GM18858 (cell line): ENCODE results near the gene SLC5A10.
"Not testable (repeated sequence)": the region's sequence is repeated elsewhere in the genome, so short reads cannot be mapped to it uniquely, and the experiment has no call there.

Source experiments
- ATAC-seq: cut with Tn5 transposase; IDR thresholded peaks from one replicate; pipeline ENCODE4 v1.9.1; 2021; ENCODE audit not compliant: unreplicated experiment

The SLC5A10 gene

DNA sequence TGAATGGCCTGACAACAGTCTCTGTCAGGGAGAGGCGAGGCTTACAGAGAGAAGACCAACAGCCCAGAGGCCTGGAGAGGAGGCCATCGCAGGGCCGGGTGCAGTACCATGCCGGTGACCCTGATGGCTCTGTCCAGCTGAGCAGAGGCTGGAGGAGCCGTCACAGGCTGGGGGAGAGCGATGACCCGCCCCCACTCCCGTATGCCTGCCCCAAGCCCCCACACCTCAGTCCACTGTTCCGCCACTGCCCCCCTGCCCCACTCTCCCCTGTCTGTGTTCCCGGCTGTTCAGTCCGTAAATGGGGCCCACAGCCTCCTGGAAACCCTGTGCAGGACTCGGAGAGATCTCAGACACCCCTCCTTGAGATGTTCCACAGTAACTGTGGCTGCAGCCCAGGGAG, 65.4 kb downstream of the SLC5A10 start:
- ATAC-seq: no peak

DNA sequence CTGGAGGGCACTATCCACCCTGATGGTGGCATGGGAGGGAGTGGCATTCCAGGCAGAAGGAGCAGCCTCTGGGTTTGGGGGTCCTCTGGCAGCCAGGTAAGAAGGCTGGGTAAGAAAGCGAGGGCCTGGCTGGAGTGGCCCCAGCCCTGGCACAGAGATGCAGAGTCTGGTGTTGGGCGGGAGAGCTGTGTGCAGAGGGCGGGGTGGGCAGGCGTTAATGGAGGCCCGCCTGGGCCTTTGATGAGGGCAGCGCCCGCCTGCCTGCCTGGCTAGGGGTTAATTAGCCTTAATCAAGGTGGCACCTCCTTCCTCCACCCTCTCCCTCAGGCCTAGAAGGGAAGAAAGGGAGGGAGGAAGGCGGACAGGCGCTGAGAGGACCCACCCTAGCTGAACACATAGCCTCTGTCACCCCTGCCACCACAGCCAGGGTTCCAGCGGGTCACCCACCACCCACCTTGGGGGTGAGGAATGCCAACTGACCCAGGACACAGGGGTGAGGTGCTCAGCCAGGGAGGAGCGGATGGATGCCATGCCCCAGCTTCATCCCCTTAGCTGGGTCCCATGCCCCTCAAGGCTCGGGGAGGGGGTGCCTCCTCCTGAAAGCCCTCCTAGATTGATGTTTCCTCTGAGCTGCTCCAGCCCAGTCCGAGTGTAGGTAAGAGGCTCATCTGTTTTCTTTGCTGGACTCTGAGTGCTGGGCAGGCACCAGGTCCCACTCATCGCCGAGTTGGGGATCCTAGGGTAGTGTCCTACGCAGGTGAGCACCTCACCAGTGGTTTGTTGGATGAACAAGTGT, 66.0 kb downstream of the SLC5A10 start:
- no peak for ATAC-seq

DNA sequence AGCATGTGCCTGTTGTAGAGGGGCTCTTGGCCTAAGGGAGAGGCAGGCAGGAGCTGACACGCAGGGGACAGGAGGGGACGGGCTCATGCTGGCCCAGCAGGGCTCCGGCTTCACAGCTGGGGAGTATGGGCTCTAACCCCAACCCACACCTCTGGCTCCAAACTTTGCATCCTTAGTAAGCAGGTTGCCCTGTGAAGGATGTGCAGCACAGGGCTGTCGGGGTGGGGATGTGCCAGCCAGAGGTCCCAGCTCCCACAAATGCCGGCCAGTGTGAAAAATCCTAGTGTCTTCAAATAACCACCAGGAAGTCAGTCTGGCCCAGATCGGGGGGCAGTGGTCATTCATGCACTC, 66.6 kb downstream of the SLC5A10 start:
- no peak for ATAC-seq

GRCh38 chr17:19019041-19019941, 67.3 kb downstream of the SLC5A10 start:
- ATAC-seq: no peak

DNA sequence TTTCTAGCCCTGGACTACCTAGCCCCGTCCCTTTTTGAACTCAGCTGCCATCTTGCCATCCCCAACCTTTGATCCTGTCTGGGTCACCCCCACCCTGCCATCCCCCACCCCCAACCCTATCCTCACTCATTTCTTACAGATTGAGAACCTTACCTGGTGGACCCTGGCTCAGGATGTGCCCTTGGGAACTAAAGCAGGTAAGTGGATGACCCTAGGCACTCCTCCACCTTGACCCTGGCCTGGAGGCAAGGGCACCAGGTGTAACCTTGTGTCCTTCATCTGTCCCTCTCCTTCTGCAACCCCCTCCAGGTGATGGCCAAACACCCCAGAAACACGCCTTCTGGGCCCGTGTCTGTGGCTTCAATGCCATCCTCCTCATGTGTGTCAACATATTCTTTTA, 68.1 kb downstream of the SLC5A10 start:
- no peak for ATAC-seq

DNA sequence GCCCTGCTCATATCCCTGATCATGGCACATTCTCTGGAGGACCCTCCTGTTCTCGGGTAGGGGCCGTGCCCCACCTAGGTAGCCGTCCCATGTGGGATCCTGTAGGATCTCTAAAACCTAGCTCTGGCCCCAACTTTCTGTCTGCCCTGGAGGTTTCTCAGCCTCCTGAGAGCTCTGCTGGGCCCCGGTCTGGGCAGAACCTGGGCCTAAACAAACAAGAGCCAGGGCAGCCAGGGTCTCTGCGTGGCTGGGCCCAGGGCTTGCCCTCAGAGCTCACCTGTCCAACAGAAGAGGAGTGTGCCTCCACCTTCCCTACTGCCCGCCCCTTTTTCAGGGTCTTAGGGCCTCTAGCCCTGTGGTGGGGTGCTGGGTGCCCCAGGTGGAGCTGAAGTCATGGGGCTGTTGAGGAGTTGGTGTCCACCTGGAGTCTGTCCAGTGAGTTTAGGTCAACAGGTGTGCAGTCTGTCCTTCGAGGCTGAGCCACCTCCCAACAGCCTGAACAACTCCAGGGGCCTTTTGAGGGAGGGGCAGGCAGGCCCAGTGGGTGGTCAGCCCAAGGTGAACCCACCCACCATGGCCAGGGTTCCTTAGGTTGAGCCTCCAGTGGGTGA, 69.2 kb downstream of the SLC5A10 start:
- ATAC-seq: not testable (repeated sequence)

DNA sequence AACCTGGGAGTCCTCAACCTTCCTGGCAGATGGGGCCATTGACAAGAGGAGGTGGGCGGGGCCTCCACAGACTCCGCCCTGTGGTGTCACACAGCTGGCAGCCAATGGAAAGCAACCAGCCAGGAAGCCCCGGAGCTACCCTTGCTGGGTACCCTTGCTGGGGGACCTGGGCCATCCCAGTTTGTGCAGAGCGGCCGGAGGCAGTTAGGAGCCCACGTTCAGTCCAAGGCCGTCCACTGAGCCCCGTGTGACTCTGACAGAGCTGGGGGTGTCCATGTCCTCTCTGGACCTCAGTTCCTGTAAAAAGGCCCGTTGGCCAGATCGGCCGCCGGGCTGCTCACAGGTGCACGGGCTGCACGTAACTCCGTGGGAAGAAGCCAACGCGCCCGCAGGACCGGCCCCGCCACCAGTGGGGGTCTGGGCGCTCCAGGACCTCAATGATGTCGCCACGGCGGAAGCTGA, 69.7 kb downstream of the SLC5A10 start:
- no peak for ATAC-seq

GRCh38 chr17:19022128-19022527, 70.2 kb downstream of the SLC5A10 start:
- no peak for ATAC-seq

DNA sequence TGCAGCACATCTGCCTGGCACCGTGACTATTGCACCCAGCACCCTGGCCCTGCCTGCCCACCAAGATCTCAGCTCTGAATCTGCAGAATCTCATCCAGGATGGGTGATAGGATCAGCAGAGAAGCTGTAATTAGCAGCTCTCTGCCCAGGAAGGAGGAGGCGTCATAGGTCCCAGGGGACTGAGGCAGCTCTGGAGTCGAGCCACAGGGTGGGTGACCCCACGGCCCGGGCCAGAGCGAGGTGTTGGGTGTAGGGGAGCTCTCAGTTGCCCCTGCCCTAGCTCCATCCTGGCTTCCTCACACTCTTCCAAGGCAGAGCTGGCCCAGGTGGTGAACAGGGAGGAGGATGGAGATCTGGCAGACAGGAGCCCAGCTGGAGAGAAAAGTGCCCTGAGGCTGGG, 70.8 kb downstream of the SLC5A10 start:
- ATAC-seq: no peak

DNA sequence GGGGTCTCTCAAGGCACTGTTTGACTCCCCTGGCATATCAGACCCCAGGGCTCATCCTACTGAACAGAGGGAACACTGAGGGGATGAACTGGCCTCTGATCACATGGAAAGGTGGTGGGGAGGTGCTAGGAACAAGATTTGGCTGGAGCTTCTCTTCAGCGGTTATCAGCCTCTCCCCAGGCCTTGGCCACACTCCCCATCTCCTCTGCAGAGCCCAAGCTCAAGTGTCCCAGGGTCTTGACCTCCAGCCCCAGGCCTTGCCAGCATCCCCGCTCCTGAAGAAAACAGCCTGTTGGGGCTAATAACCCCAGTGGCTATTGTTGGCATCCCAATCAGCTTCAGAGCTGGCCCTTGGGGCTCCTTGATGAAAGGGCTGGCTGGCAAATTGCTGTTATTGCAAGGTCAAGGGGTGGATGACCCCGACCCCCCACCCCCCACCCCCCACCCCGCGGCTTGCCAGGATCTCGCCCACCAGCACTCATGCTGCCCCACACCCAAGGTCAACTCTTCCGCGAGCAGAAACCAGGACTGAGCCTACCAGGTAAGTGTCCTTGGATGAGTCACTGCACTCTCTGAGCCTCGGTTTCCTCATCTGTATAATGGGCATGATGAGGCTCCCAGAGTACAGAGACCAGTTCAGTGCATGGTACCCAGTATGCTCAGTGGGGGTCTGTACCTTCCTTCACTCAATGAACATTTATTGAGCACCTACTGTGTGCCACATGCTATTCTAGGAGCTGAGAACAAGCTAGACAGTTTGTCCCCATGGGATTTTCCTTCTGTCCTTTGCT, 71.4 kb downstream of the SLC5A10 start:
- no peak for ATAC-seq

- no peak for ATAC-seq
These were observed 72.4 kb downstream of the SLC5A10 start for GRCh38 chr17:19024101-19025078.

GRCh38 chr17:19028671-19029070, 76.7 kb downstream of the SLC5A10 start:
- ATAC-seq: not testable (repeated sequence)

- ATAC-seq: not testable (repeated sequence)
These were observed 77.8 kb downstream of the SLC5A10 start for GRCh38 chr17:19029740-19030139.

GRCh38 chr17:19030771-19031449, 78.9 kb downstream of the SLC5A10 start:
- ATAC-seq: not testable (repeated sequence)

- not testable (repeated sequence) for ATAC-seq
These were observed 79.8 kb downstream of the SLC5A10 start for GRCh38 chr17:19031729-19032128.

DNA sequence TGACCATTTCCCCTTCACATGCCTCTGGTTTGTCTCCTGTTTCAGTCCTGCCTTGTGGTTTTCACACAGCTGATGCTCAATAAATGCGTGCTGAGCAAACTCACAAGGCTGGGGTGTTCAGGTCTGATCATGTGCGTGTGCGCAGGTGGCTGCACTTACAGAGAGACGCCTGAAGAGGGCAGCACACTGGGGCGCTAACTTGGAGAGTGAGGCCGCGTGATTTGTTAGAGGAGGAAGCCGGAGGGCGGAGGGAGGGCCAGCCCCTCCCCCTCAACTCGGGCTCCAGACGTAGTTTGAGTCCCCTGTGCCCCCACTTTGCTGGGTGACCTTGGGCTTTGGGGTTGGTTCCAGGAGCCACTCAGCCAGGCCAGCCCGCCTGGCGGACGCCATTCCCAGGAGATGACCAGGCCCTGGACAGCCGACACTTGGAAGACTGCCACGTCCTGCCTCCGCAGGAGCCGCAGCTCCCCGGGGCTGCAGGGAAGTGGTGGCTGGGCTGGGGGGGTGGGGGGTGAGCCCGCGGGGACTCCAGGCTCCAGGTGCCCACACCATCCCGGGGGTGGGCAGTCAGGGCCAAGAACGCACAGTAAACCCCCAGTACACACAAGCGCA, 80.5 kb downstream of the SLC5A10 start:
- not testable (repeated sequence) for ATAC-seq

DNA sequence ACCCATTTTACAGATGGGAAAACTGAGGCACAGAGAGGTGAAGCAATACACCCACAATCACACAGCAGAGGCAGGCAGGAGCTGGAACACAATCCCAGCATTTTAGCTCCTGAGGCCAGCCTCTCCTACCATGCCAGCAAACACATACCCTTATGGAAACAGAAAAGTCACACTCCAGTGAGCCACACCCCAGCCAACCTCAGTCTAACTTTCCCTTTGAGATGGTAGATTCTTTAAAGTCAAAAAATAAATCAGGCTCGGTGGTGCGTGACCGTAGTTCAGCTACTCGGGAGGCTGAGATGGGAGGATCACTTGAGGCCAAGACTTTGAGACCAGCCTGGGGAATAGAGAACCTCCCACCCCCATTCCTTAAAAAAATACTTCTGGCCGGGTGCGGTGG, 84.2 kb downstream of the SLC5A10 start:
- ATAC-seq: not testable (repeated sequence)

DNA sequence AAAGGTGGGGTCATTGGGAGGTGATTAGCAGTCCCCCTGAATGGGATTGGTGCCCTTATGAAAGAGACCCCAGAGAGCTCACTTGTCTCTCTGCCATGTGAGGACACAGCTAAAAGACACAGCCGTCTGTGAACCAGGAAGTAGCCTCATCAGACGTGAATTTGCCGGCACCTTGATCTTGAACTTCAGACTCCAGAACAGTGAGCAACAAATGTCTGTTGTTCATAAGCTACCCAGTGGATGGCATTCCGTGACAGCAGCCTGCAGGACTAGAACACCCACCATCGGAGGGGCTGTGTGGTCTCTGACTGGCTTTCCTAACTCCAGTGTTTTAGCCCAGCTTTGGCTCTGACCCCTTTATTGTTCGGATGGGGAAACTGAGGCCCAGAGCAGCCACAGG, 85.6 kb downstream of the SLC5A10 start:
- ATAC-seq: not testable (repeated sequence)

DNA sequence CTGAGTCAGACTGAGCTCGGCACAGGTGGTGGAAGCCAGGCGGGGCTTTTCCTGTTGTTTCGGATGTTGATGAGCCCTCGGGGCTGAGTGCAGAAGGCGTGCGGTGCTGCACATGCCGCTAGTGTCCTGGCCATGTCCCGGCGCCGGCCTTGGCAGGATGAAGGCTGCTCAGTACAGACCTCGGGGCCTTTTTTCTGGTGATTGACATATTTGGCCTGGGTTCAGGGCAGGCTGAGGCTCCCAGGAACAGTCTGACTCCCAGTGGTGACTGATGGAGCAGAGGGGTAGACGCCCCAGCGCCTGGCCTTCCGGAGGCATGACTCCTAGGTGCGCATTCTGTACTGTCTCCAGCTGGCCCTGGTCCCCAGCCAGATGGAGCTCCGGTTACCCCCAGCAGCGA, 86.0 kb downstream of the SLC5A10 start:
- ATAC-seq: not testable (repeated sequence)
